Parathyroid adenoma (tissue), 2 donors: ENCODE data around the gene REEP6.

Source experiments
- H2AFZ ChIP-seq: fragments of 300-600 bp; sonication (generic); one replicate; pipeline ENCODE4 v1.7.0; 2017; ENCODE audit warnings: antibody characterized with exemption, mild to moderate bottlenecking
- H3K27ac ChIP-seq: fragments of 300-600 bp; sonication (generic); one replicate; pipeline ENCODE4 v1.7.0; 2017
- H3K27me3 ChIP-seq: fragments of 300-600 bp; sonication (generic); one replicate; pipeline ENCODE4 v1.7.0; 2017; ENCODE audit warnings: low read length; ENCODE audit not compliant: control insufficient read depth, insufficient read depth
- H3K36me3 ChIP-seq: fragments of 300-600 bp; sonication (generic); one replicate; pipeline ENCODE4 v1.7.0; 2017; ENCODE audit warnings: low read length; ENCODE audit not compliant: control insufficient read depth, insufficient read depth
- H3K4me1 ChIP-seq: fragments of 300-600 bp; sonication (generic); one replicate; pipeline ENCODE4 v1.7.0; 2017; ENCODE audit warnings: control low read depth
- H3K4me2 ChIP-seq: fragments of 300-600 bp; sonication (generic); one replicate; pipeline ENCODE4 v1.7.0; 2017; ENCODE audit warnings: low read length
- H3K4me3 ChIP-seq: fragments of 300-600 bp; sonication (generic); one replicate; pipeline ENCODE4 v1.7.0; 2017; ENCODE audit warnings: low read depth, low read length
- H3K79me2 ChIP-seq: fragments of 300-600 bp; sonication (generic); one replicate; pipeline ENCODE4 v1.7.0; 2017; ENCODE audit warnings: control low read depth
- H3K9ac ChIP-seq: fragments of 300-600 bp; sonication (generic); one replicate; pipeline ENCODE4 v1.7.0; 2017; ENCODE audit warnings: mild to moderate bottlenecking
- H3K9me3 ChIP-seq: fragments of 300-600 bp; sonication (generic); one replicate; pipeline ENCODE4 v1.7.0; 2017; ENCODE audit warnings: low read length; ENCODE audit not compliant: control insufficient read depth
- TF ChIP-seq, protein P1 (sequence below): fragments of 300-600 bp; sonication (generic); IDR thresholded peaks from one replicate; pipeline ENCODE4 v1.7.0; 2017; ENCODE audit warnings: antibody characterized with exemption, mild to moderate bottlenecking
- donor health status: primary hyperparathyroidism.

The REEP6 gene

DNA sequence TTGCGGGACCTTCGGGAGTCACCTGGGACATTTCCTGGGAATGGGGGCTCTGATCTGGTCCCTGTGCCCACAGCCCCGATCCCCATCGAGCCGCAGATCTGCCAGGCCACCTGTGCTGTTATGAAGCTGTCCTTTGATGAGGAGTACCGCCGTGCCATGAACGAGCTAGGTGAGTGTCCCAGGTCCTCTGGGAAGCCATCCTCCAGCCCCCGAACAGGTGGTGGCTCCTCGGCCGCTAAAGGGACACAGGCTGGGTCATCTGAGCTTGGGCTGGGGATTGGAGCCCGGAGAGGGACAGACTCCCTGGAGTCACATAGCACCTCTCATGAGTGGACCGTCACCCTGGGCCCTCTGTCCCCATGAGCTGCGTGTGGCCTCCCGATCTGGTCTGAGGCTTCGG, 33.1 kb upstream of the REEP6 start:
- Histone ChIP-seq H2AFZ (no peak overlapping the region), H3K9me3 (no peaks in the 10 kb centered on the region), H3K4me3 (no peak overlapping the region), H3K9ac (no peak overlapping the region), H3K4me2 (no peak overlapping the region), H3K79me2 (no peaks in the 10 kb centered on the region), H3K27ac (no peak overlapping the region), H3K36me3 (no peaks in the 10 kb centered on the region), H3K27me3 (no peaks in the 10 kb centered on the region), H3K4me1 (peaks cover 3% of the 10 kb centered on the region)
- TF ChIP-seq, protein P1, sequence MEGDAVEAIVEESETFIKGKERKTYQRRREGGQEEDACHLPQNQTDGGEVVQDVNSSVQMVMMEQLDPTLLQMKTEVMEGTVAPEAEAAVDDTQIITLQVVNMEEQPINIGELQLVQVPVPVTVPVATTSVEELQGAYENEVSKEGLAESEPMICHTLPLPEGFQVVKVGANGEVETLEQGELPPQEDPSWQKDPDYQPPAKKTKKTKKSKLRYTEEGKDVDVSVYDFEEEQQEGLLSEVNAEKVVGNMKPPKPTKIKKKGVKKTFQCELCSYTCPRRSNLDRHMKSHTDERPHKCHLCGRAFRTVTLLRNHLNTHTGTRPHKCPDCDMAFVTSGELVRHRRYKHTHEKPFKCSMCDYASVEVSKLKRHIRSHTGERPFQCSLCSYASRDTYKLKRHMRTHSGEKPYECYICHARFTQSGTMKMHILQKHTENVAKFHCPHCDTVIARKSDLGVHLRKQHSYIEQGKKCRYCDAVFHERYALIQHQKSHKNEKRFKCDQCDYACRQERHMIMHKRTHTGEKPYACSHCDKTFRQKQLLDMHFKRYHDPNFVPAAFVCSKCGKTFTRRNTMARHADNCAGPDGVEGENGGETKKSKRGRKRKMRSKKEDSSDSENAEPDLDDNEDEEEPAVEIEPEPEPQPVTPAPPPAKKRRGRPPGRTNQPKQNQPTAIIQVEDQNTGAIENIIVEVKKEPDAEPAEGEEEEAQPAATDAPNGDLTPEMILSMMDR = no peak

DNA sequence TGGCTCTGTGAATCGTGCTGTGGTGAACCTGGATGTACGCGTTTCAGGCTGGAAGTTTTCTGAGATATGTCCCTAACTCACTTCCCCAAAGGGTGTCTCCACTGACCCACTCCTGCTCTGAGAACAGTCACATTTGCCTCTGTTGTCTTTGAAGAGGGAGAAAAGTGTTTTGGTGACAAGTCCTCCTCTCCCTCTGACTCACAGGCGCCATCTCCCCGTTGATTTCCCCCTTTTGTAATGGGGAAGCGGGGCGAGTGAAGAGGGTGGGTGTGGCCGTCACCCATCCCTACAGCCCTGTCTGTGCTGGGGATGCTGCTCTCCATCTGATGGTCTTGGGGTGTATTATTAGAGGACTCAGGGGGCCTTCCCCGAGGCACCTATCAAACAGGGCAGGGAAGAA, 31.5 kb upstream of the REEP6 start:
- Histone ChIP-seq H3K4me2 (no peak overlapping the region), H3K4me1 (peaks cover 3% of the 10 kb centered on the region), H2AFZ (no peak overlapping the region), H3K27ac (no peak overlapping the region), H3K4me3 (no peak overlapping the region), H3K9ac (no peak overlapping the region), H3K36me3 (no peaks in the 10 kb centered on the region), H3K9me3 (no peaks in the 10 kb centered on the region), H3K79me2 (no peaks in the 10 kb centered on the region), H3K27me3 (no peaks in the 10 kb centered on the region)
- TF ChIP-seq, protein P1 = no peak

DNA sequence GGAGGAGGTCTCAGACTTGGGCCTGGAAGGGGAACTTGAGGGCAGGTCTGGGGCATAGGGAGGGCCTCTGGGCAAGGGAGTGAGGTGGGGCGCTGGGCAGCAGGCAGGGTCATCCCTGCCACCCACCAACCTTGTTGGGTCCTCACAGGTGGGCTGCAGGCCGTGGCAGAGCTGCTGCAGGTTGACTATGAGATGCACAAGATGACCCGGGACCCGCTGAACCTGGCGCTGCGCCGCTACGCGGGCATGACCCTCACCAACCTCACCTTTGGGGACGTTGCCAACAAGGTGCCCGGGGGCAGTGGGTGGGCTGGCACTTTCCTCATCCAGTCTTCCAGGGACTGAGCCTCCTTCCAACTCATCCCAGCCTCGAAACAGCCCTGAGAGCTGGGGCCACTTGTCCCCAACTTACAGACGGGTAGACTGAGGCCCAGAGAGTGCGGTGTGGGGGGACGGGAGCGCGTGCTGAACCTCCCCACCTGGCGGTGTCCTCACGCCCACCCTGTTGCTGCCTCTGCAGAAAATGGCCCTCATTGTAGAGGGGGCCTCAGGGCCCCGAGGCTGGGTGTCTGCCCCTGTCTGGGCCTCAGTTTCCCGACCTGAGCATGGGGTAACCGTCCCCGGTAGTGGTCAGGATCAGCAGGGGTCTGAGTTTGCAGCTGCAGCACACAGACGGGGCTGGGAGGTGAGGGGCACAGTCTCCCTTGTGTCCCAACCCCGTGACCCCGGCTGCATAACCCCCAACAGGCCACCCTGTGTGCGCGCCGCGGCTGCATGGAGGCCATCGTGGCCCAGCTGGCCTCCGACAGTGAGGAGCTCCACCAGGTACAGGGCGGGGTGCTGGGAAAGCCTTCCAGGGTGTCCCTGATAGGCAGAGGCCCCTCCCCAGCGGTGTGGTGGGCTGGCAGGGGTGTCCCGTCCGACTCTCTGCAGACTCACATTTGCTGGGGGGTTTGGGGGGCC, 30.7 kb upstream of the REEP6 start:
- Histone ChIP-seq H3K79me2 (peaks cover 4% of the 10 kb centered on the region), H3K27me3 (no peaks in the 10 kb centered on the region), H3K4me1 (peaks cover 3% of the 10 kb centered on the region), H3K9me3 (no peaks in the 10 kb centered on the region), H3K4me2 (no peak overlapping the region), H3K9ac (no peak overlapping the region), H3K4me3 (no peak overlapping the region), H3K27ac (no peak overlapping the region), H2AFZ (no peak overlapping the region), H3K36me3 (no peaks in the 10 kb centered on the region)
- TF ChIP-seq, protein P1 = no peak

DNA sequence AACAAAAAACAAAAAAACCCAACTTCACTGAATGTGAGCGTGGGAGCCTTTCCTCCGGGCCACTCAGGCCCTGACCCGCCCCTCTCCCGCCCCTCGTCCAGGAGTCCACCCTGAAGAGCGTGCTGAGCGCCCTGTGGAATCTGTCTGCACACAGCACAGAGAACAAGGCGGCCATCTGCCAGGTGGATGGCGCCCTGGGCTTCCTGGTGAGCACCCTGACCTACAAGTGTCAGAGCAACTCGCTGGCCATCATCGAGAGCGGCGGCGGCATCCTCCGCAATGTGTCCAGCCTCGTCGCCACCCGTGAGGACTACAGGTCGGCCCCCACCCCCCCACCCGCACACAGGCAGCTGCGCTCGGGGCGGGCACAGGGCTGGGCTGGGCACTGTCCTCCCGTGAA, 29.1 kb upstream of the REEP6 start:
- Histone ChIP-seq H3K27me3 (no peaks in the 10 kb centered on the region), H3K9me3 (no peaks in the 10 kb centered on the region), H3K79me2 (peaks cover 10% of the 10 kb centered on the region)

More for the DNA sequence above, 29.1 kb upstream of the REEP6 start:
- TF ChIP-seq, protein P1 = no peak
- Histone ChIP-seq H3K27ac (no peak overlapping the region), H3K4me1 (peaks cover 2% of the 10 kb centered on the region), H3K36me3 (no peaks in the 10 kb centered on the region), H3K9ac (no peak overlapping the region), H3K4me2 (no peak overlapping the region), H3K4me3 (no peak overlapping the region), H2AFZ (no peak overlapping the region)
